Keratinocyte (primary cell): ENCODE results near the gene MN1. TPM values are rescaled to one million over a fixed set of nuclear protein-coding genes. Genes with fewer than 3 reads are reported as not detected.

Source experiments
- DNase-seq: peaks from one replicate; pipeline ENCODE4 v3.0.0-alpha.2; 2011; ENCODE audit warnings: low read depth, missing footprints, low spot score
- FAIRE-seq: peaks from 2 replicates; lab custom pipeline; 2011; peaks lifted over from hg19 to GRCh38; lab: Jason Lieb, UNC
- H2AFZ ChIP-seq: 2 replicates; pipeline ENCODE4 v1.6.0; 2012; ENCODE audit warnings: low read length, control low read depth, inconsistent platforms; ENCODE audit not compliant: control insufficient read depth
- H3K27ac ChIP-seq: 2 replicates; pipeline ENCODE4 v1.5.1; 2011; ENCODE audit warnings: low read length; ENCODE audit not compliant: control insufficient read depth, insufficient read depth
- H3K27me3 ChIP-seq: 3 replicates; pipeline ENCODE4 v1.6.0; 2011; ENCODE audit warnings: low read length; ENCODE audit not compliant: control insufficient read depth, insufficient read depth; ENCODE audit errors: extremely low read depth
- H3K36me3 ChIP-seq, 2 experiments: 2 replicates in 1 of 2; 3 replicates in 1 of 2; pipeline ENCODE4 v1.5.1; 2011; ENCODE audit warnings: low read length in 2 of 2, mild to moderate bottlenecking in 1 of 2; ENCODE audit not compliant: control insufficient read depth in 2 of 2, insufficient read depth in 2 of 2; ENCODE audit errors: extremely low read depth in 1 of 2
- H3K4me1 ChIP-seq: 3 replicates; pipeline ENCODE4 v1.5.1; 2011; ENCODE audit warnings: low read length; ENCODE audit not compliant: control insufficient read depth, insufficient read depth; ENCODE audit errors: extremely low read depth
- H3K4me2 ChIP-seq: 3 replicates; pipeline ENCODE4 v1.6.0; 2011; ENCODE audit warnings: low read depth, low read length; ENCODE audit not compliant: control insufficient read depth, insufficient read depth; ENCODE audit errors: extremely low read depth
- H3K4me3 ChIP-seq, 3 experiments: fragments of 200-600 bp in 1 of 3; sonication (generic) in 1 of 3; 2 replicates in 2 of 3; 3 replicates in 1 of 3; pipeline ENCODE4 v1.5.1; 2011 to 2016; ENCODE audit warnings: low read length in 3 of 3, mild to moderate bottlenecking in 3 of 3, control low read depth in 2 of 3, inconsistent platforms in 1 of 3, low read depth in 1 of 3, mixed read lengths in 1 of 3, mixed run types in 1 of 3, moderate library complexity in 1 of 3; ENCODE audit not compliant: control insufficient read depth in 2 of 3, insufficient read depth in 2 of 3; ENCODE audit errors: extremely low read depth in 1 of 3
- H3K79me2 ChIP-seq: 2 replicates; pipeline ENCODE4 v1.6.0; 2012; ENCODE audit warnings: low read length; ENCODE audit not compliant: control insufficient read depth, insufficient read depth
- H3K9ac ChIP-seq: 3 replicates; pipeline ENCODE4 v1.6.0; 2011; ENCODE audit warnings: low read length; ENCODE audit not compliant: control insufficient read depth, insufficient read depth; ENCODE audit errors: extremely low read depth
- H3K9me1 ChIP-seq: 3 replicates; pipeline ENCODE4 v1.6.0; 2011; ENCODE audit warnings: low read length; ENCODE audit not compliant: control insufficient read depth, insufficient read depth; ENCODE audit errors: extremely low read depth
- H3K9me3 ChIP-seq: 2 replicates; pipeline ENCODE4 v1.5.1; 2012; ENCODE audit warnings: low read depth, low read length; ENCODE audit not compliant: control insufficient read depth
- H4K20me1 ChIP-seq: 3 replicates; pipeline ENCODE4 v1.6.0; 2011; ENCODE audit warnings: low read length; ENCODE audit not compliant: control insufficient read depth, insufficient read depth; ENCODE audit errors: extremely low read depth
- CTCF ChIP-seq, 3 experiments: IDR thresholded peaks in 1 of 3; conservative IDR thresholded peaks in 1 of 3; optimal IDR thresholded peaks in 1 of 3; 2 replicates in 2 of 3; 3 replicates in 1 of 3; pipeline versions ENCODE3 to v1.5.1; 2011; ENCODE audit warnings: low read length in 3 of 3, mild to moderate bottlenecking in 3 of 3, moderate library complexity in 2 of 3, control low read depth in 1 of 3, inconsistent platforms in 1 of 3; ENCODE audit not compliant: insufficient read depth in 2 of 3; ENCODE audit errors: extremely low read depth in 1 of 3
- EZH2 ChIP-seq: IDR thresholded peaks from one replicate; pipeline ENCODE4 v1.6.1; 2012; ENCODE audit warnings: inconsistent platforms, mild to moderate bottlenecking, low read length, moderate library complexity
- dilution Hi-C: fragments of 300-500 bp; cut with MboI; formaldehyde crosslinking; loops from one replicate; pipeline ENCODE4 v1.7.0; 2020; ENCODE audit warnings: low sequenced_read_pairs; ENCODE audit not compliant: extremely low pct_ligation_motif_present
- polyA plus RNA-seq, 5 experiments: library from polyadenylated mRNA; depleted of rRNA in 3 of 5; stranded (reverse) in 3 of 5; stranded (forward) in 1 of 5; unstranded in 1 of 5; fragments of >200 nt; gene quantifications; 1 replicate in 1 of 5; 2 replicates in 3 of 5; 3 replicates in 1 of 5; pipeline versions ENCODE4 v1.2.1 to v1.2.3, GENCODE V29; 2011 to 2012; ENCODE audit warnings: missing spikeins in 2 of 5, low read depth in 1 of 5, low replicate concordance in 1 of 5

The MN1 gene
- polyA plus RNA-seq, 1 donor (not counting 4 experiments of a cell fraction or from before 2014, with no cell fraction given) = 2.2 TPM

GRCh38 chr22:27711012-27711411 lies 90.5 kb downstream of the MN1 start:
- no peak for FAIRE-seq
- Histone ChIP-seq H3K27me3 (no peaks in the 10 kb centered on the region), H3K36me3 (no peaks in the 10 kb centered on the region), H3K4me3 (no peak overlapping the region), H4K20me1 (no peaks in the 10 kb centered on the region), H3K79me2 (no peaks in the 10 kb centered on the region), H3K9ac (no peak overlapping the region), H3K9me3 (no peaks in the 10 kb centered on the region), H3K4me2 (no peak overlapping the region), H3K27ac (no peak overlapping the region), H2AFZ (no peak overlapping the region), H3K4me1 (peaks cover 9% of the 10 kb centered on the region), H3K9me1 (no peaks in the 10 kb centered on the region)
- dilution Hi-C loops = no loop called here
- DNase-seq = no peak
- TF ChIP-seq EZH2 = no peak
- no peak for TF ChIP-seq CTCF (optimal IDR thresholded peaks at IDR 0.05 in 1 of 3, IDR thresholded peaks at IDR 0.05 in 1 of 3, conservative IDR thresholded peaks at IDR 0.05 in 1 of 3; ENCODE audit: extremely low read depth in 1 of 3, insufficient read depth in 2 of 3, low read length in 3 of 3)

DNA sequence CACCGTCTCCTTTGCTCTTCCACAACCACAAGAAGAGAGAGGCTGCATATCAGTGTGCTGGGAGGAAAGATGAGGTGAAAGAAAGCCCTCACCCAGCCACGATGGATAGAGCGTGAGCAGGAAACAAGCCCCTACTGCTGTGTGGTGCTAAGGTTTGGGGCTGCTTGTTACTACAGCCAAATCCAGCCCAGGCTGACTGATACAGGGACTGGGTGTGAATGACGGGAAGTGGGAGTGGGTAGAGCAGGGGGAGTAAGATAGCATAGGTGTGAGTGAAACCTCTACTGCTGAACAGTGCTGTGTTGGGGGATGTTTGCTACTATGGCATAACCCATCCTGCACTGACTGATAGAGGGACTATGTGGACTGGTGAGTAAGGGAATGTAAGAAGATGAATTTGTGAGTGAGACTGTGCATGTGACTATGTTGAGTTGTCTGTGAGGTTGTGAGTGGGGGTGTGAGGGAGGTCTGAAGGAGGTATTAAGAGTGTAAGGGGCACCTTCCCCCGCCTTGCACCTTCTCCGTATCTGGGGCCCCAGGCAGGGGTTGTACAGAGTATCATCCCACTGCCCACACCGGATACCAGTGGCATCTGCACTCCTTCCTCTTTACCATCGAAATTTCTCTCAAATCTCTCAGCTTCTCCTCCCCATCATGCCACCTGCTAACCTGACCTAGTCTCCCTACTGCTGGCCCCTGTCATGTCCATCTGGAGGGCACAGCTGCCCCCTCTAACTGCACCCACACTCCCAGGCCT lies 91.5 kb downstream of the MN1 start:
- no peak for TF ChIP-seq EZH2
- no peak for TF ChIP-seq CTCF (optimal IDR thresholded peaks at IDR 0.05 in 1 of 3, IDR thresholded peaks at IDR 0.05 in 1 of 3, conservative IDR thresholded peaks at IDR 0.05 in 1 of 3; ENCODE audit: extremely low read depth in 1 of 3, insufficient read depth in 2 of 3, low read length in 3 of 3)
- peaks cover 3% of the 10 kb centered on the region for H3K27me3 ChIP-seq
- no peaks in the 10 kb centered on the region for H3K79me2 ChIP-seq
- H3K9me3 ChIP-seq = no peaks in the 10 kb centered on the region
- DNase-seq = no peak
- H3K27ac ChIP-seq = no peak overlapping the region
- no peak overlapping the region for H3K4me2 ChIP-seq
- no peak overlapping the region for H3K4me3 ChIP-seq
- H4K20me1 ChIP-seq = no peaks in the 10 kb centered on the region
- dilution Hi-C loops = no loop called here
- H3K9me1 ChIP-seq = no peaks in the 10 kb centered on the region
- peaks cover 9% of the 10 kb centered on the region for H3K4me1 ChIP-seq
- no peak overlapping the region for H2AFZ ChIP-seq
- FAIRE-seq = no peak
- H3K9ac ChIP-seq = no peak overlapping the region
- H3K36me3 ChIP-seq = no peaks in the 10 kb centered on the region
